ENCODE measurements around the gene ITPRIP. TPM values are rescaled to one million over a fixed set of nuclear protein-coding genes. Genes with fewer than 3 reads are reported as not detected.

Gene ITPRIP
- 40.2 TPM for total RNA-seq

GRCh38 chr10:104337985-104338735, at the start of gene ITPRIP:
TSS of gene ITPRIP (minus strand) at chr10:104338465. CDS start at chr10:104316051, 22,414 bp downstream.

GRCh38 chr10:104353325-104354048, 15.2 kb upstream of the ITPRIP start, which contains the start of gene CFAP58:
TSS of gene CFAP58 (plus strand) at chr10:104353833. CDS start at chr10:104353898, 65 bp downstream.

GRCh38 chr10:104268713-104269645, 69.3 kb downstream of the ITPRIP start, which contains the start of gene GSTO2:
TSS of gene GSTO2 (plus strand) at chr10:104269184. CDS start at chr10:104274916, 5,732 bp downstream.

Small RNA genes within 50 kb of the gene (small RNA-seq; reads per million reads assigned to genes)
- 0.16 reads per million for gene MIR4482 (ENCODE audit: low replicate concordance)

Other genes with a start within 250 kb of the ITPRIP start
- gene SFR1, start 216.3 kb downstream of the ITPRIP start, total RNA-seq = 6.1 TPM
- 12.3 TPM for gene CFAP43, start 106.1 kb downstream of the ITPRIP start, total RNA-seq
- 50.7 TPM for gene GSTO1, start 83.6 kb downstream of the ITPRIP start, total RNA-seq
- 13.5 TPM for gene GSTO2, start 69.3 kb downstream of the ITPRIP start, total RNA-seq
- 0.35 TPM for gene CFAP58, start 15.4 kb upstream of the ITPRIP start, total RNA-seq

All from metanephros (tissue), 2 donors.